Endothelial cell of umbilical vein (primary cell): Measurements from ENCODE around the gene CELSR2.

Experiments
- EZH2 ChIP-seq: IDR thresholded peaks from 2 replicates; pipeline ENCODE4 v1.6.1; 2012; ENCODE audit warnings: borderline replicate concordance, low read depth, mild to moderate bottlenecking, moderate library complexity, low read length, inconsistent platforms; ENCODE audit not compliant: severe bottlenecking
- GATA2 ChIP-seq: IDR thresholded peaks from 2 replicates; pipeline ENCODE4 v1.7.0; 2011; ENCODE audit warnings: low read depth, mild to moderate bottlenecking, moderate library complexity, mixed read lengths, low read length; ENCODE audit not compliant: insufficient read length, insufficient read depth
- JUN ChIP-seq: IDR thresholded peaks from 2 replicates; pipeline ENCODE4 v1.6.1; 2011; ENCODE audit warnings: borderline replicate concordance, low read depth; ENCODE audit not compliant: insufficient read length, insufficient read depth
- MYC ChIP-seq: IDR thresholded peaks from one replicate; pipeline ENCODE4 v1.6.1; 2011; ENCODE audit warnings: mild to moderate bottlenecking, low read depth, low read length
- POLR2A ChIP-seq: IDR thresholded peaks from 2 replicates; pipeline ENCODE4 v1.6.1; 2012; ENCODE audit warnings: low read depth, mild to moderate bottlenecking, control low read depth, low read length
- POLR2AphosphoS5 ChIP-seq: IDR thresholded peaks from 2 replicates; pipeline ENCODE4 v1.6.1; 2012; ENCODE audit warnings: low read depth, mild to moderate bottlenecking, control low read depth, low read length, moderate library complexity; ENCODE audit not compliant: insufficient read depth
- TF ChIP-seq, protein P1 (sequence below): IDR thresholded peaks from 2 replicates; pipeline ENCODE4 v1.6.1; 2011; ENCODE audit not compliant: insufficient read depth, insufficient read length
- TF ChIP-seq, protein P2 (sequence below), 2 donors: IDR thresholded peaks; 1 replicate in 1 of 2; 2 replicates in 1 of 2; pipeline ENCODE4 v1.5.1; 2011; ENCODE audit warnings: low read length in 2 of 2, mild to moderate bottlenecking in 2 of 2, moderate library complexity in 2 of 2, control low read depth in 1 of 2, inconsistent platforms in 1 of 2, low read depth in 1 of 2; ENCODE audit not compliant: insufficient read depth in 1 of 2; ENCODE audit errors: extremely low read depth in 1 of 2

- TF ChIP-seq, protein P1, sequence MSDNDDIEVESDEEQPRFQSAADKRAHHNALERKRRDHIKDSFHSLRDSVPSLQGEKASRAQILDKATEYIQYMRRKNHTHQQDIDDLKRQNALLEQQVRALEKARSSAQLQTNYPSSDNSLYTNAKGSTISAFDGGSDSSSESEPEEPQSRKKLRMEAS: no peak
- TF ChIP-seq, protein P2, sequence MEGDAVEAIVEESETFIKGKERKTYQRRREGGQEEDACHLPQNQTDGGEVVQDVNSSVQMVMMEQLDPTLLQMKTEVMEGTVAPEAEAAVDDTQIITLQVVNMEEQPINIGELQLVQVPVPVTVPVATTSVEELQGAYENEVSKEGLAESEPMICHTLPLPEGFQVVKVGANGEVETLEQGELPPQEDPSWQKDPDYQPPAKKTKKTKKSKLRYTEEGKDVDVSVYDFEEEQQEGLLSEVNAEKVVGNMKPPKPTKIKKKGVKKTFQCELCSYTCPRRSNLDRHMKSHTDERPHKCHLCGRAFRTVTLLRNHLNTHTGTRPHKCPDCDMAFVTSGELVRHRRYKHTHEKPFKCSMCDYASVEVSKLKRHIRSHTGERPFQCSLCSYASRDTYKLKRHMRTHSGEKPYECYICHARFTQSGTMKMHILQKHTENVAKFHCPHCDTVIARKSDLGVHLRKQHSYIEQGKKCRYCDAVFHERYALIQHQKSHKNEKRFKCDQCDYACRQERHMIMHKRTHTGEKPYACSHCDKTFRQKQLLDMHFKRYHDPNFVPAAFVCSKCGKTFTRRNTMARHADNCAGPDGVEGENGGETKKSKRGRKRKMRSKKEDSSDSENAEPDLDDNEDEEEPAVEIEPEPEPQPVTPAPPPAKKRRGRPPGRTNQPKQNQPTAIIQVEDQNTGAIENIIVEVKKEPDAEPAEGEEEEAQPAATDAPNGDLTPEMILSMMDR (IDR thresholded peaks at IDR 0.05; ENCODE audit: extremely low read depth in 1 of 2, insufficient read depth in 1 of 2, low read depth in 1 of 2, low read length in 2 of 2): no peak
- TF ChIP-seq POLR2A (no peak), EZH2 (no peak), MYC (no peak), POLR2AphosphoS5 (no peak), JUN (no peak), GATA2 (no peak)
Observed at GRCh38 chr1:109251277-109252166, 2.2 kb downstream of the CELSR2 start.
